ENCODE data around the gene IL22RA2.

DNA sequence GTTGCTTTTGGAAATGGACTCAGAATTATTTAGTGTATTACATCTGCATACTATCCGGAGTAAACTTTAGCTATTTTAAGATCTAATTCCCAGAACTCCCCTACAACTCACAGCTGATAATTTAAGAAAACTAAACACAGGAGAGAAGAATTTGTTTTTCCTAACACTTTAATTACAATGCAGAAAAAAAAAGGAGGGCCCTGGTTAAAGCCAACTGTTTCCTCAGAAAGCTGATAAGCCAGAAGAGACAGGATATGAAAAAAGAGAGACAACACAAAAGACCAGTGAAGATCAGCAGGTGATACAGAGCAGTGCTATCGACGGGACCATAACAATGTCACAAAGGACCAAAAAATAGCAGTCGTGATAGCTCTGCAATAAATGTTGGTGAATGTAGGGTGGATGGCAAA is 39.9 kb upstream of the IL22RA2 start:
- TF ChIP-seq, protein P1, sequence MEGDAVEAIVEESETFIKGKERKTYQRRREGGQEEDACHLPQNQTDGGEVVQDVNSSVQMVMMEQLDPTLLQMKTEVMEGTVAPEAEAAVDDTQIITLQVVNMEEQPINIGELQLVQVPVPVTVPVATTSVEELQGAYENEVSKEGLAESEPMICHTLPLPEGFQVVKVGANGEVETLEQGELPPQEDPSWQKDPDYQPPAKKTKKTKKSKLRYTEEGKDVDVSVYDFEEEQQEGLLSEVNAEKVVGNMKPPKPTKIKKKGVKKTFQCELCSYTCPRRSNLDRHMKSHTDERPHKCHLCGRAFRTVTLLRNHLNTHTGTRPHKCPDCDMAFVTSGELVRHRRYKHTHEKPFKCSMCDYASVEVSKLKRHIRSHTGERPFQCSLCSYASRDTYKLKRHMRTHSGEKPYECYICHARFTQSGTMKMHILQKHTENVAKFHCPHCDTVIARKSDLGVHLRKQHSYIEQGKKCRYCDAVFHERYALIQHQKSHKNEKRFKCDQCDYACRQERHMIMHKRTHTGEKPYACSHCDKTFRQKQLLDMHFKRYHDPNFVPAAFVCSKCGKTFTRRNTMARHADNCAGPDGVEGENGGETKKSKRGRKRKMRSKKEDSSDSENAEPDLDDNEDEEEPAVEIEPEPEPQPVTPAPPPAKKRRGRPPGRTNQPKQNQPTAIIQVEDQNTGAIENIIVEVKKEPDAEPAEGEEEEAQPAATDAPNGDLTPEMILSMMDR (IDR thresholded peaks at IDR 0.05), result no peak
- TF ChIP-seq POLR2A (IDR thresholded peaks at IDR 0.05), result no peak
- TF ChIP-seq EP300 (IDR thresholded peaks at IDR 0.05), result no peak

Measured in tibial nerve (tissue), 4 donors.